Heart left ventricle (tissue), 16 donors: ENCODE results near the gene SUGP1. TPM values are rescaled to one million over a fixed set of nuclear protein-coding genes. Genes with fewer than 3 reads are reported as not detected.
A peak's percentile ranks its signal among the peaks of the same experiment; 100 is the strongest.

Experiments
- ATAC-seq, 4 donors: fragments of 200-7000 bp; cut with Tn5 transposase; one replicate each; pipeline ENCODE4 v1.9.1; 2020 to 2022; ENCODE audit warnings: moderate library complexity in 4 of 4, mild to moderate bottlenecking in 3 of 4, moderate number of reproducible peaks in 1 of 4
- DNase-seq, 5 donors: peaks; one replicate each; pipeline ENCODE4 v3.0.0-alpha.2; 2020
- H3K27ac ChIP-seq, 12 donors: fragments of 200-600 bp; sonication (generic) in 4 of 12; one replicate each; pipeline versions ENCODE4 v1.5.0 to v1.8.0; 2016 to 2022; ENCODE audit warnings: mild to moderate bottlenecking in 2 of 12
- H3K27me3 ChIP-seq, 9 donors: fragments of 200-600 bp; sonication (generic) in 2 of 9; one replicate each; pipeline versions ENCODE4 v1.5.1 to v1.8.0; 2016 to 2022; ENCODE audit warnings: mild to moderate bottlenecking in 3 of 9
- H3K36me3 ChIP-seq, 9 donors: fragments of 200-600 bp; sonication (generic) in 2 of 9; one replicate each; pipeline versions ENCODE4 v1.5.0 to v1.8.0; 2018 to 2022; ENCODE audit warnings: mild to moderate bottlenecking in 2 of 9
- H3K4me1 ChIP-seq, 12 donors: fragments of 200-600 bp; sonication (generic) in 4 of 12; one replicate each; pipeline versions ENCODE4 v1.5.0 to v1.8.0; 2016 to 2022; ENCODE audit warnings: mild to moderate bottlenecking in 3 of 12
- H3K4me3 ChIP-seq, 12 donors: fragments of 200-600 bp; sonication (generic) in 4 of 12; one replicate each; pipeline versions ENCODE4 v1.5.0 to v1.8.0; 2017 to 2022; ENCODE audit warnings: mild to moderate bottlenecking in 9 of 12, moderate library complexity in 4 of 12
- H3K9me3 ChIP-seq, 12 donors: fragments of 200-600 bp; sonication (generic) in 4 of 12; one replicate each; pipeline versions ENCODE4 v1.5.0 to v1.8.0; 2016 to 2022; ENCODE audit warnings: mild to moderate bottlenecking in 1 of 12
- CTCF ChIP-seq, 12 donors: fragments of 200-600 bp; sonication (generic) in 4 of 12; IDR thresholded peaks; one replicate each; pipeline versions ENCODE4 v1.5.0 to v1.8.0; 2018 to 2022; ENCODE audit warnings: antibody characterized with exemption in 12 of 12, mild to moderate bottlenecking in 5 of 12
- POLR2A ChIP-seq, 2 donors: fragments of 450-650 bp; IDR thresholded peaks; one replicate each; pipeline ENCODE4 v1.6.1; 2017; ENCODE audit warnings: antibody characterized with exemption in 2 of 2, mild to moderate bottlenecking in 2 of 2, moderate library complexity in 2 of 2
- WGBS, 4 donors: extraction: QIAGEN DNeasy Blood & Tissue Kit in 2 of 4; methylation state at CpG; one replicate each; pipeline versions ENCODE4 v1.1.5 to v1.1.7; 2013 to 2018; 5-methylcytosine and 5-hydroxymethylcytosine counted together
- intact Hi-C, 10 donors: fragments of 100-400 bp; cut with DNase I; formaldehyde crosslinking; loops; one replicate each; pipeline versions ENCODE4 v1.11.1 to v1.14.2; 2022
- polyA plus RNA-seq, 2 donors: library from polyadenylated mRNA; stranded (reverse); fragments of 200-250 nt; gene quantifications; one replicate each; pipeline ENCODE4 v1.2.3, GENCODE V29; 2013
- total RNA-seq, 9 donors: library from RNA; depleted of rRNA in 2 of 9; stranded (reverse); fragments of >200 nt in 2 of 9; fragmentation: NEBNext Ultra II Directional in 3 of 9; extraction: Animal tissue kit (Norgen Biotek cat#: 25700) in 3 of 9; gene quantifications; one replicate each; pipeline versions ENCODE4 v1.1.0 to v1.2.4, GENCODE V29; 2016 to 2023
- donor health status: ischemic (EF 13 %, LVEDD 7.1; RV severe dilation, severe dysfunction).
- donor health status: healthy with polysubstance abuse.
- donor health status: DM: no; HTN: yes; CAD: no.
- donor health status: DM: no; HTN: no; CAD: no.
- donor health status: ischemic (EF 25% LVEDD 6.9; RV normal size, moderate dysfunction).
- donor health status: ischemic (EF 25% LVEDD 5.7; RV mildly dilated, moderate dysfunction).
- donor health status: healthy.
- donor health status: DM: yes; HTN: yes; CAD: no.
- donor health status: ischemic (EF 35%, LVEDD 5.7; RV mildly dilated, moderate dysfunction).
- donor health status: nonischemic (EF 11% LVEDD 7.7; RV severe dilation, severe dysfunction).
- donor health status: DM: yes; HTN: yes; CAD: no.
- donor health status: PGD.
- donor health status: ischemic (EF 29% LVEDD 5.4; RV normal size, mild dysfunction).
- donor health status: nonischemic (EF 23%, LVEDD 6.1; RV moderate dilation, normal function).

Gene SUGP1
- total and polyA plus RNA-seq, 11 donors = 28.7 to 53.4 (median 41.0) TPM

- DNase-seq = no peak
- Histone ChIP-seq H3K27me3 (no peaks in the 10 kb centered on the region), H3K27ac (no peak overlapping the region), H3K9me3 (peaks cover 0 to 12% (median 0%) of the 10 kb centered on the region in 12 donors), H3K4me1 (no peaks in the 10 kb centered on the region), H3K4me3 (no peak overlapping the region), H3K36me3 (peaks cover 0 to 72% (median 61%) of the 10 kb centered on the region in 9 donors)
- intact Hi-C loops = no loop called here
- ATAC-seq = no peak
- TF ChIP-seq POLR2A (IDR thresholded peaks at IDR 0.05) = no peak
- TF ChIP-seq CTCF (IDR thresholded peaks at IDR 0.05) = no peak
- 87 to 97% (median 91%) methylated on average over 4 of the region's 4 CpGs for WGBS, 4 donors
Observed at GRCh38 chr19:19294914-19295313, 25.4 kb downstream of the SUGP1 start.

DNA sequence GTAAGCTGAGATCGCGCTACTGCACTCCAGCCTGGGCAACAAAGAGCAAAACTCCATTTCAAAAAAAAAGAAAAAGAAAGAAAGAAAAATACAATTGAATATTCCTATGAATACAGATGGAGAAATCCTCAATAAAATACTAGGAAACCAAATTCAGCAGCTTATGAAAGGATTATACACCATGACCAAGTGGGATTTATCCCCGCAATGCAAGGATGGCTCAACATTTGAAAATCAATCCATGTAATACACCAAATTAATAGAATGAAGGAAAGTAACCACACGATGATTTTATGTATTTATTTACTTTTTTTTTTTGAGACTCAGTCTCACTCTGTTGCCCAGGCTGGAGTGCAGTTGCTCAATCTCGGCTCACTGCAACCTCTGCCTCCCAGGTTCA lies 27.7 kb downstream of the SUGP1 start:
- DNase-seq = no peak
- Histone ChIP-seq H3K27ac (no peak overlapping the region), H3K9me3 (peaks cover 0 to 12% (median 0%) of the 10 kb centered on the region in 12 donors), H3K36me3 (peaks cover 0 to 93% (median 84%) of the 10 kb centered on the region in 9 donors), H3K4me3 (no peak overlapping the region), H3K4me1 (no peaks in the 10 kb centered on the region), H3K27me3 (no peaks in the 10 kb centered on the region)
- no peak for ATAC-seq
- 97 to 98% (median 98%) methylated on average over 5 of the region's 5 CpGs for WGBS, 4 donors
- intact Hi-C loops = no loop called here
- TF ChIP-seq CTCF (IDR thresholded peaks at IDR 0.05) (no peak), POLR2A (IDR thresholded peaks at IDR 0.05) (no peak)

GRCh38 chr19:19285686-19286085 lies 34.6 kb downstream of the SUGP1 start:
- Histone ChIP-seq H3K4me3 (no peak overlapping the region), H3K27me3 (no peaks in the 10 kb centered on the region), H3K27ac (no peak overlapping the region), H3K4me1 (no peaks in the 10 kb centered on the region), H3K9me3 (no peaks in the 10 kb centered on the region), H3K36me3 (peaks cover 2 to 97% (median 88%) of the 10 kb centered on the region in 9 donors)
- ATAC-seq (no peak), DNase-seq (no peak)
- intact Hi-C loops = no loop called here
- TF ChIP-seq POLR2A (IDR thresholded peaks at IDR 0.05) (no peak), CTCF (IDR thresholded peaks at IDR 0.05) (no peak)
- WGBS, 4 donors = 95 to 96% (median 96%) methylated on average over 10 of the region's 10 CpGs

- no peak overlapping the region for H3K27ac ChIP-seq
- DNase-seq (no peak), ATAC-seq (peak in 1 of 4 donors; percentile 14)
- H3K36me3 ChIP-seq = peaks cover 0 to 96% (median 89%) of the 10 kb centered on the region in 9 donors
- no peaks in the 10 kb centered on the region for H3K4me1 ChIP-seq
- H3K9me3 ChIP-seq = no peaks in the 10 kb centered on the region
- WGBS, 4 donors = 82 to 94% (median 89%) methylated on average over 12 to 16 of the region's 16 CpGs
- no peaks in the 10 kb centered on the region for H3K27me3 ChIP-seq
- no peak for TF ChIP-seq POLR2A (IDR thresholded peaks at IDR 0.05)
- TF ChIP-seq CTCF (IDR thresholded peaks at IDR 0.05) = no peak
- intact Hi-C loops = no loop called here
- no peak overlapping the region for H3K4me3 ChIP-seq
Observed at GRCh38 chr19:19280561-19280960, 39.7 kb downstream of the SUGP1 start.
